Pancreas (tissue), 10 donors: Measurements from ENCODE around the gene GRIN2B. TPM values are rescaled to one million over a fixed set of nuclear protein-coding genes. Genes with fewer than 3 reads are reported as not detected.

Experiments
- ATAC-seq, 4 donors: fragments of 200-7000 bp; cut with Tn5 transposase; one replicate each; pipeline versions ENCODE4 v1.8.0 to v1.9.1; 2020; ENCODE audit warnings: mild to moderate bottlenecking in 4 of 4, moderate library complexity in 4 of 4
- DNase-seq, 6 donors: peaks; one replicate each; pipeline ENCODE4 v3.0.0-alpha.2; 2020
- FAIRE-seq: peaks from 2 replicates; lab custom pipeline; 2012; peaks lifted over from hg19 to GRCh38; lab: Jason Lieb, UNC
- H3K27ac ChIP-seq, 4 donors: fragments of 200-600 bp; sonication (generic); 1 replicate in 3 of 4; 2 replicates in 1 of 4; pipeline versions ENCODE4 v1.5.0 to v1.8.0; 2020
- H3K27me3 ChIP-seq, 4 donors: fragments of 200-600 bp; one replicate each; pipeline ENCODE4 v1.8.0; 2021
- H3K36me3 ChIP-seq, 3 donors: fragments of 200-600 bp; sonication (generic) in 1 of 3; one replicate each; pipeline versions ENCODE4 v1.5.0 to v1.8.0; 2020 to 2021
- H3K4me1 ChIP-seq, 3 donors: fragments of 200-600 bp; one replicate each; pipeline ENCODE4 v1.8.0; 2021
- H3K4me3 ChIP-seq, 4 donors: fragments of 200-600 bp; sonication (generic) in 2 of 4; one replicate each; pipeline versions ENCODE4 v1.5.0 to v1.8.0; 2020 to 2021
- H3K9me3 ChIP-seq, 4 donors: fragments of 200-600 bp; one replicate each; pipeline ENCODE4 v1.8.0; 2021
- WGBS, 2 donors: extraction: QIAGEN DNeasy Blood & Tissue Kit; methylation state at CpG; one replicate each; pipeline ENCODE4 v1.1.7; 2013; 5-methylcytosine and 5-hydroxymethylcytosine counted together
- intact Hi-C, 3 donors: fragments of 100-400 bp; cut with DNase I; formaldehyde crosslinking; loops; one replicate each; pipeline versions ENCODE4 v1.11.1 to v1.14.2; 2022
- polyA plus RNA-seq, 2 donors: library from polyadenylated mRNA; stranded (reverse); fragments of 200-250 nt; gene quantifications; one replicate each; pipeline ENCODE4 v1.2.3, GENCODE V29; 2013
- total RNA-seq, 6 donors: library from RNA; stranded (reverse); fragmentation: NEBNext Ultra II Directional in 4 of 6; extraction: Animal tissue kit (Norgen Biotek cat#: 25700) in 4 of 6; gene quantifications; one replicate each; pipeline versions ENCODE4 v1.2.1 to v1.2.4, GENCODE V29; 2021 to 2023
- TF ChIP-seq, protein P1 (sequence below), 4 donors: fragments of 200-600 bp; sonication (generic) in 3 of 4; IDR thresholded peaks; one replicate each; pipeline versions ENCODE4 v1.5.0 to v1.8.0; 2021; ENCODE audit warnings: antibody characterized with exemption in 4 of 4
- donor health status: healthy with polysubstance abuse.
- donor health status: DM: no; HTN: no; CAD: no; lungs with moderate emphysema.
- donor health status: DM: no; HTN: no; CAD: no.
- donor health status: control.
- donor health status: control.
- donor health status: Bipolar disorder and iron deficiency.
- donor health status: DM: yes; HTN: yes; CAD: no.
- donor health status: DM: no; HTN: no; CAD: no.
- donor health status: DM: no; HTN: no; CAD: no.
- donor health status: DM: yes; HTN: yes; CAD: no.

GRIN2B gene
- total and polyA plus RNA-seq, 8 donors: under 0.01 to 0.15 (median 0.05) TPM; not detected in 1

DNA sequence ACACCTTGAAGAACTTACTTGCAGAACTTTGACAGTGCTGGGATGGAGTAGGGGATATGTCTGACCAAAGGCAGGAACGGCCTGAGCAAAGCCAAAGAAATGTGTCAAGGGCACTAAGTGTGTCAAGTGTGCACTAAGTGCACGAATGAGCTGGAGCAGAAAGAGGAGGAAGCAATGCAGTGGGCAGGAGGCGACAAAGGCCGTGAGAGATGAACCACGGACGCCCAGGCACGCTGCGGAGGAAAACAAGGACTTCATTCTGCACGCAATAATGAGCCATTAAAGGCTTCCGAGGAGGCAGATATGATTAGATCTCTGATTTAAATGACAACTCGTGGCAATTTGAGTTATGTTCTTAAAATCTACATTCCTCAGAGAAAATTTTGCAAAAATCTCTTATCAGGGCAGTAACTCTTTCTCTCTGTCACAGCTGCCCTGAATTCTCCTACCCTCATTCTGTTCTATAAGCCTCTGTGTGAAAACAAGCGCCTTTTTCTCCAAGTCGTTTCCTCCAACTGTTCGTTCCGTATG is 25.3 kb downstream of the GRIN2B start:
- H3K9me3 ChIP-seq: no peaks in the 10 kb centered on the region
- H3K36me3 ChIP-seq: no peaks in the 10 kb centered on the region
- WGBS, 2 donors: 57 to 66% methylated on average over 15 of the region's 15 CpGs
- ATAC-seq (no peak), DNase-seq (no peak), FAIRE-seq (no peak)
- no peaks in the 10 kb centered on the region for H3K27me3 ChIP-seq
- H3K4me3 ChIP-seq: no peak overlapping the region
- TF ChIP-seq, protein P1, sequence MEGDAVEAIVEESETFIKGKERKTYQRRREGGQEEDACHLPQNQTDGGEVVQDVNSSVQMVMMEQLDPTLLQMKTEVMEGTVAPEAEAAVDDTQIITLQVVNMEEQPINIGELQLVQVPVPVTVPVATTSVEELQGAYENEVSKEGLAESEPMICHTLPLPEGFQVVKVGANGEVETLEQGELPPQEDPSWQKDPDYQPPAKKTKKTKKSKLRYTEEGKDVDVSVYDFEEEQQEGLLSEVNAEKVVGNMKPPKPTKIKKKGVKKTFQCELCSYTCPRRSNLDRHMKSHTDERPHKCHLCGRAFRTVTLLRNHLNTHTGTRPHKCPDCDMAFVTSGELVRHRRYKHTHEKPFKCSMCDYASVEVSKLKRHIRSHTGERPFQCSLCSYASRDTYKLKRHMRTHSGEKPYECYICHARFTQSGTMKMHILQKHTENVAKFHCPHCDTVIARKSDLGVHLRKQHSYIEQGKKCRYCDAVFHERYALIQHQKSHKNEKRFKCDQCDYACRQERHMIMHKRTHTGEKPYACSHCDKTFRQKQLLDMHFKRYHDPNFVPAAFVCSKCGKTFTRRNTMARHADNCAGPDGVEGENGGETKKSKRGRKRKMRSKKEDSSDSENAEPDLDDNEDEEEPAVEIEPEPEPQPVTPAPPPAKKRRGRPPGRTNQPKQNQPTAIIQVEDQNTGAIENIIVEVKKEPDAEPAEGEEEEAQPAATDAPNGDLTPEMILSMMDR (IDR thresholded peaks at IDR 0.05): no peak
- intact Hi-C loops: no loop called here
- H3K27ac ChIP-seq: no peak overlapping the region
- no peaks in the 10 kb centered on the region for H3K4me1 ChIP-seq

DNA sequence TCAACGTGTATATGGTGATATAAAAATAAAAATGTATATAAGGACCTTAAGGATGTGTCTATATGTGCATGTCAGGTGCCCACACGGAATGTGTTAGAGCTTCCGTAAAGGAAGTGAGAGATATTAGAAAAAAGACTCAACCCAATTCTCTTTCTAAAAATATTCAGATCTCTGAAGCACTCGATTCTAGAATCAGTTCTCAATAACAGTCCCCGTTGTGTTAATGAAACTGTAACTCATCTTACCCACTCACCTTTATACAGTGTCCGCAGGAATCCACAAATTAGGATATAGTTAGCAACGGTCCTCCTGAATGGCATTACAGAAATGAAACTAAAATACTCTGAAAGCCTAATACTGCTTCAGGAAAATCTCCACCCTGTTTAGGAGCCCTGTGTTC is 29.3 kb downstream of the GRIN2B start:
- Histone ChIP-seq H3K27me3 (no peaks in the 10 kb centered on the region), H3K27ac (no peak overlapping the region), H3K4me3 (no peak overlapping the region), H3K4me1 (no peaks in the 10 kb centered on the region), H3K36me3 (no peaks in the 10 kb centered on the region), H3K9me3 (no peaks in the 10 kb centered on the region)
- TF ChIP-seq, protein P1 (IDR thresholded peaks at IDR 0.05): no peak
- FAIRE-seq (no peak), ATAC-seq (no peak), DNase-seq (no peak)
- intact Hi-C loops: no loop called here
- WGBS, 2 donors: 61 to 76% methylated on average over 7 of the region's 7 CpGs

- no peaks in the 10 kb centered on the region for H3K4me1 ChIP-seq
- intact Hi-C loops: no loop called here
- DNase-seq (no peak), FAIRE-seq (no peak), ATAC-seq (no peak)
- WGBS, 2 donors: 31 to 59% methylated on average over 1 of the region's 1 CpG
- no peak overlapping the region for H3K4me3 ChIP-seq
- TF ChIP-seq, protein P1 (IDR thresholded peaks at IDR 0.05): no peak
- no peak overlapping the region for H3K27ac ChIP-seq
- H3K9me3 ChIP-seq: no peaks in the 10 kb centered on the region
- H3K27me3 ChIP-seq: no peaks in the 10 kb centered on the region
- H3K36me3 ChIP-seq: no peaks in the 10 kb centered on the region
Measured at GRCh38 chr12:13950502-13950901, 30.9 kb downstream of the GRIN2B start.

DNA sequence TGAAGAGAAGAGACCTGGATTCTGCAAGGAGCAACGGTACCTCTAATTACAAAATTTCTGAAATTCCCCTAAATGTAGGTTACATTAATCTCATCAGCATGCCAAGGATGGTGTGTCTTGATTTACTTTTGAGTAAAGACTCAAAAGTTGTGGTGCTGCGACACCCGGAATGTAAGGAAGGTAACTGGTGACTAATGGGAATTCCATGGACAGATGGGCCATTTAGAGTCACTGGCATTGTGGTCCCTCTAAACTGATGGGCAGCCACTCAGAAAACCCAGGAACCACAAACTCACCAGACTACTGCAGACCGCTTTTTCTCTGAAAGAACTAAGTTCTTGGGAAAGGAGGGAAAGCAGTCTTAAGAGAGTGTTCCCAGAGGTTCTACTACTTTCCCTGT is 32.8 kb downstream of the GRIN2B start:
- 90 to 94% methylated on average over 4 of the region's 4 CpGs for WGBS, 2 donors
- intact Hi-C loops: loop anchor here in 1 of 3 donors (5.0 kb wide), 1 partner anchor 86 kb away; no protein-coding TSS in a partner anchor
- H3K4me3 ChIP-seq: no peak overlapping the region
- H3K9me3 ChIP-seq: no peaks in the 10 kb centered on the region
- H3K27me3 ChIP-seq: no peaks in the 10 kb centered on the region
- TF ChIP-seq, protein P1 (IDR thresholded peaks at IDR 0.05): no peak
- no peak overlapping the region for H3K27ac ChIP-seq
- H3K4me1 ChIP-seq: no peaks in the 10 kb centered on the region
- no peaks in the 10 kb centered on the region for H3K36me3 ChIP-seq
- DNase-seq (no peak), ATAC-seq (no peak), FAIRE-seq (no peak)

DNA sequence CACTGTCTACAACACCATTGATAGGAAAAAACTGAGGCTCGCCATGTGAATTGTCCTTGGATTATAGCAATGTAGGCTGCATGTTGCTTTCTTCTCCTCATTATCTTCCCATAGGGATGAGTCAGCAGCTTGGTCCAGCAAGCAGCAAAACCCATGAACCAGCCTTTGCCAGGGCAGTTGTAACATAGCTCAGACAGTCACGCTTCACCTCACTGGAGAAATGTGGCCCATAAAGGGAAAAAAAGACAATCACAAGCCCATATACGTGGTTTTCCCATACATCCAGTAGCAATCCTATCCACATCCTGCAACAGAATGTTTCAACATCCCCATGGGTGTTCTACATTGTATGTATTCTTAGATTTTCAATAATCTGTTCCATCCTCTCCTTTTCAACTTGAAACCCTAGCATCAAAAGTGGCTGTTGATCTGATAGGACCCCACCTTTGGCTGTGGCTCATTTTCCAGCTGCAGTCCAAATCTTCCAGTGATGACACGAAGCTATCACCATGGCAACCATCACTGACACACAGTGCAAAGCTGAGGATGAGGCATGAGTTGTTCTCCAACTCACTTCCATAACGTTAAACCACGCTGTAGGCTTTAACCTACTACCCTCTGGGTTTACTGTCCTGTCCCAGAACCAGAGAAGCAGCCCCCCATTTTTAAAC is 34.0 kb downstream of the GRIN2B start:
- H3K4me3 ChIP-seq: no peak overlapping the region
- no peak overlapping the region for H3K27ac ChIP-seq
- no peak for ATAC-seq
- FAIRE-seq: no peak
- intact Hi-C loops: loop anchor here in 1 of 3 donors (5.0 kb wide), 1 partner anchor 85 kb away; no protein-coding TSS in a partner anchor
- H3K36me3 ChIP-seq: no peaks in the 10 kb centered on the region
- H3K9me3 ChIP-seq: no peaks in the 10 kb centered on the region
- H3K4me1 ChIP-seq: no peaks in the 10 kb centered on the region
- no peak for DNase-seq
- H3K27me3 ChIP-seq: no peaks in the 10 kb centered on the region
- TF ChIP-seq, protein P1 (IDR thresholded peaks at IDR 0.05): no peak
- 67 to 79% methylated on average over 6 of the region's 6 CpGs for WGBS, 2 donors
